Fibroblast of pulmonary artery (primary cell): ENCODE data around the gene SPATC1L.
"Not testable (repeated sequence)": the region's sequence is repeated elsewhere in the genome, so short reads cannot be mapped to it uniquely, and the experiment has no call there.

ENCODE experiments used
- DNase-seq: peaks from one replicate; pipeline ENCODE4 v3.0.0-alpha.2; 2010; ENCODE audit warnings: low read depth
- H3K4me3 ChIP-seq: replicated peaks from 2 replicates; pipeline ENCODE4 v1.5.1; 2011; ENCODE audit warnings: low read depth, mild to moderate bottlenecking, control low read depth, low read length, moderate library complexity
- TF ChIP-seq, protein P1 (sequence below): IDR thresholded peaks from 2 replicates; pipeline ENCODE4 v1.5.1; 2011; ENCODE audit warnings: mild to moderate bottlenecking, control low read depth, low read length, inconsistent platforms; ENCODE audit errors: missing control alignments

Gene SPATC1L

DNA sequence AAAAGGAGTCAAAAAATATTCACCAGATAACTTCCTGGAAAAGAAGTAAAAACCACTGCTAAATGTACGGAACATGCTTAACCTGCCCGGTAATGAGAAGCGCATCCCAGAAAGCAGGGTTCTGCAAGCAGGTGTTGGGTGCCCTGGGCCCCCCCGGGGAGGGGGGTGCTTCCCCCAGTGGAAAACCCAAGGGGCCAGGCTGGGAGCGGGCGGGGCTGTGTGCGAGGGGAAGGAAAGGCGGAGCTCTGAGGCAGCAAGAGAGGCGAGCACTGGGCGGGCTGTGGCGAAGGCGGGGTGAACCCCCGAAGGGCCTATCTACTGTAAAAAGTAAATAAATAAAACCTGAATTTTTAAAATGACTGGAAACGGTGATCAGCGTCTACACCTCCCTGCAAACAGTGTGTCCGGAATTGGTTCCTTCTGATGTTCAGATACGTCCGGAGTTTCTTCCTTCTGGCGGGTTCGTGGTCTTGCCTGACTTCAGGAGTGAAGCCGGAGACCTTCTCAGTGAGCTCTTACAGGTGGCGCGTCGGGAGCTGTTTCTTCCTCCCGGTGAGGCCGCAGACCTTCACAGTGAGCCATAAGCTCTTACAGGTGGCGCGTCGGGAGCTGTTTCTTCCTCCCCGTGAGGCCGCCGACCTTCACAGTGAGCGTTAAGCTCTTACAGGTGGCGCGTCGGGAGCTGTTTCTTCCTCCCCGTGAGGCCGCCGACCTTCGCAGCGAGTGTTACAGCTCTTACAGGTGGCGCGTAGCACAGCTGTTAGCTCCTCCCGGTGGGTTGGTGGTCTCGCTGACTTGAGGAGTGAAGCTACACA, 42.3 kb downstream of the SPATC1L start:
- TF ChIP-seq, protein P1, sequence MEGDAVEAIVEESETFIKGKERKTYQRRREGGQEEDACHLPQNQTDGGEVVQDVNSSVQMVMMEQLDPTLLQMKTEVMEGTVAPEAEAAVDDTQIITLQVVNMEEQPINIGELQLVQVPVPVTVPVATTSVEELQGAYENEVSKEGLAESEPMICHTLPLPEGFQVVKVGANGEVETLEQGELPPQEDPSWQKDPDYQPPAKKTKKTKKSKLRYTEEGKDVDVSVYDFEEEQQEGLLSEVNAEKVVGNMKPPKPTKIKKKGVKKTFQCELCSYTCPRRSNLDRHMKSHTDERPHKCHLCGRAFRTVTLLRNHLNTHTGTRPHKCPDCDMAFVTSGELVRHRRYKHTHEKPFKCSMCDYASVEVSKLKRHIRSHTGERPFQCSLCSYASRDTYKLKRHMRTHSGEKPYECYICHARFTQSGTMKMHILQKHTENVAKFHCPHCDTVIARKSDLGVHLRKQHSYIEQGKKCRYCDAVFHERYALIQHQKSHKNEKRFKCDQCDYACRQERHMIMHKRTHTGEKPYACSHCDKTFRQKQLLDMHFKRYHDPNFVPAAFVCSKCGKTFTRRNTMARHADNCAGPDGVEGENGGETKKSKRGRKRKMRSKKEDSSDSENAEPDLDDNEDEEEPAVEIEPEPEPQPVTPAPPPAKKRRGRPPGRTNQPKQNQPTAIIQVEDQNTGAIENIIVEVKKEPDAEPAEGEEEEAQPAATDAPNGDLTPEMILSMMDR, result no peak
- DNase-seq, result no peak
- H3K4me3 ChIP-seq, result no peak overlapping the region

DNA sequence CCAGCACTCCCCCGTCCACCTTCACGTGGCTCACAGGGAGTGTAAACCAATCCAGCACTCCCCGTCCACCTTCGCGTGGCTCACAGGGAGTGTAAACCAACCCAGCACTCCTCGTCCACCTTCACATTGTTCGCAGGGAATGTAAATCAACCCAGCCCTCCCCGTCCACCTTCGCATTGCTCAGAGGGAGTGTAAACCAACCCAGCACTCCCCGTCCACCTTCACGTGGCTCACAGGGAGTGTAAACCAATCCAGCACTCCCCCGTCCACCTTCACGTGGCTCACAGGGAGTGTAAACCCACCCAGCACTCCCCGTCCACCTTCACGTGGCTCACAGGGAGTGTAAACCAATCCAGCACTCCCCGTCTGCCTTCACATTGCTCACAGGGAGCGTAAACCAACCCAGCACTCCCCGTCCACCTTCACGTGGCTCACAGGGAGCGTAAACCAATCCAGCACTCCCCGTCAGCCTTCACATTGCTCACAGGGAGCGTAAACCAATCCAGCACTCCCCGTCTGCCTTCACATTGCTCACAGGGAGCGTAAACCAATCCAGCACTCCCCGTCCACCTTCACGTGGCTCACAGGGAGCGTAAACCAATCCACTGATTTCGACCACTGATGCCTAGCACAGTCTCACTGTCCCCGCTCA, 43.8 kb downstream of the SPATC1L start:
- not testable (repeated sequence) for DNase-seq, H3K4me3 ChIP-seq

DNA sequence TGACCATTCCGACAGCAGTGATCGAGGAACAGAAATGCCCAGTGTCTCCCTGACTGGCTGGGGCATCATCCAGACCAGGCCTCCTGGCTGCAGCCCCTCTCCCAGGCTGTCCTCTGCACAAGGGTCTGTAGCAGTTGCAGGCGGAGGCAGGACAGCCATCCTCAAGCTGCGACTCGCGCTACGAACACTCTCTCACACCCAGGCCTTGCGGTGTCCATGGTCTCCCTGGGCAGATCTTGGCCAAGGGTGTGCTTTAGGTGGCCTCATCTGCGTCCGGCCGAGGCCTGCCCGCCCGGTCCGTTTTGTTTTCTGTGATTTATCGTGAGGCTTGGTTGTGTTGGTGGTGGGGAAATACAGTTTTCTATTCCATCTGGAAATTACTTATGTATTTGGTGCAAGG, 44.6 kb downstream of the SPATC1L start:
- no peak overlapping the region for H3K4me3 ChIP-seq
- no peak for DNase-seq
- TF ChIP-seq, protein P1, result no peak

DNA sequence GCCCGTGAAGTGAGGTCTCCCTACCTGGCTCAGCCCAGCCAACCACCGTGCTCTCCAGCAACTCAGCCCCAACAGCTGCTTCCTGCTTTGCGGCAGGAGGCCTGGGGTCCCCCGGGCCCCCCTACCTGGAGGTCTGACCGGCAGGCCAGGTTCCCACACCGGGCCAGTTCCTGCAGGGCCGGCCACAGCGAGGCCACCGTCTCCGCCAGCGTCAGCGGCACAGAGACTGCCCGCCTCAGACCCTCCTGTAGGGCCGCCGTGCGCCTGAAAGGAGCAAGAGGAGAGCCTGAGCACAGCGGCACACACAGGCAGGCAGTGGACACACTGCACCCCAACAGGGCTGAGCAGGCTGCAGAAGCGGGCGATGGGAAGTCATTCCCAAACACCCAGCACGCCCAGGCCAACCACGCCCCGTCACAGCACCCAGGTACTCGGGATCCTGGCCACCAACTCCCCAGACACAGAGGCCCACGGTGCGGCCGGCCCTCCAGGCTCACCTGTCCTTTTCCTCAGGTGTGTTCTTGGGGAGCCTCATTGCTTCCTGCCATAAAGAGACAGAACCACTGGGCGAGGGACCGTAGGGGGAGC, 45.8 kb downstream of the SPATC1L start:
- TF ChIP-seq, protein P1, result no peak
- DNase-seq, result no peak
- no peak overlapping the region for H3K4me3 ChIP-seq

DNA sequence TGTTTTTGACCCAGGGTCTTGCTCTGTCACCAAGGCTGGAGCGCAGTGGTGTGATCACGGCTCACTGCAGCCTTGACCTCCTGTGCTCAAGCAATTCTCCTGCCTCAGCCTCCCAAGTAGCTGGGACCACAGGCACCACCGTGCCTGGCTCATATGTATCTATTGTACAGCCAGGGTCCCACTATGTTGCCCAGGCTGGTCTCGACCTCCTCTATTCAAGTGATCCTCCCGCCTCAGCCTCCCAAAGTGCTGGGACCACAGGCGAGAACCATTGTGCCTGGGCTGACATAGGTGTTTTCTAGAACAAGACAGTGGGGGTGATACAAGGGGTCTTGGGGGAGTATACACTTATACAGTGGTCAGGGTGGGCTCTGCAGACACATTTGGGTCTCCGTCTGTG, 46.4 kb downstream of the SPATC1L start:
- no peak overlapping the region for H3K4me3 ChIP-seq
- DNase-seq, result no peak
- TF ChIP-seq, protein P1, result no peak

DNA sequence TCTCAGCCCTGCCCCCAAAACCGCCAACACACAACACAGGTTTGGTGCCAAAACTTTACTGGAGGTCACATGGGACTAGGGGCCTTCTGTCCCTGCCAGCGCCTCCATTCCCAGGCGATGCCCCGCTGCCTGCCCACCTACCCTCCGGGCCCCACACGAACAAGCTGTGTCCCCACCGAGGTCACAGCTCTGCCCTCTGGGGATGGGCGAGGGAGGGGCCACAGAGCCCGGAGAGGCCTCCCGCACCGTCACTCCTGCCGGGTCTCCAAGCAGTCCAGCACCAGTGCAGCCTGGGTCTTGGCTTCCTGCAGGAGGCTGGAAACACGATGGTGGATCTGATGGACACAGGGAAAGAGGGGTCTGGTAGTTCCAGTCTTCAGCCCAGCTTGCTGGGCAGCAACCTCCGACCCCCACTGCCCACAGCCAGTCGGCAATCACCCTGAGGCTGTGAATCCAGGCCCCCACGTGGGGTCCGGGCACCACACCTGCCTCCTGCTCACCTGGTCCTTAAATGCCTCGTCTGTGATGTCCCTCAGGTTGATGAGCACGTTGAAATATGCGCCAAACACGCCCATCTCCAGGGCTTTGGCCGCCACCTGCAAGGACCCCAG, 47.4 kb downstream of the SPATC1L start:
- TF ChIP-seq, protein P1, result no peak
- no peak overlapping the region for H3K4me3 ChIP-seq
- DNase-seq, result no peak

DNA sequence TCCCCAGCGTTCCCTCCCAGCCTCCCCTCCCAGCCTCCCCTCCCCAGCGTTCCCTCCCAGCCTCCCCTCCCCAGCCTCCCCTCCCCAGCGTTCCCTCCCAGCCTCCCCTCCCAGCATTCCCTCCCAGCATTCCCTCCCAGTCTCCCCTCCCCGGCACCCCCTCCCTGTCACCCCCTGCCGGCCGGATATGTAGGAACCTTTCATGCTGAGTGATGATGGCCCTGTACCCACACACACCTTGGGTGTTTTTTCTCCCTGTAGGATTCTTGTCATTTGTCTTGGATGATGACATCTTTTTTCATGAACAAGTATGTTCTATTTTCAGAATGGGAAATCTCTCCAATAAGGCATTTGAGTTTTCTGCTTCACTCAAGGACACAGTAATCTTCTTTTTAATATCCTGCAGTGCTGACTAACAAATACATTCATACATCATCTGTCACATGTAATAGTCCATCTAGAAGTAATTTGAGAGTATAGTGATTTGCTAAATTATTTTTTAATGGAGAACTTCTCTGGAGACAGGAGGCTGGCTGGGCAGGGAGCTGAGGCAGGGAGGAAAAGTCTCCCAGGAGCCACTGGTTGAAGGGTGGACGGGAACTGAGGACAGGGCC, 48.4 kb downstream of the SPATC1L start:
- TF ChIP-seq, protein P1, result no peak
- no peak for DNase-seq
- H3K4me3 ChIP-seq, result no peak overlapping the region
